ENCODE results near the gene STXBP5L. TPM values are rescaled to one million over a fixed set of nuclear protein-coding genes. Genes with fewer than 3 reads are reported as not detected.
"Not testable (repeated sequence)": the region's sequence is repeated elsewhere in the genome, so short reads cannot be mapped to it uniquely, and the experiment has no call there.

Gene STXBP5L
- total RNA-seq, 2 experiments from 2014 or later = not detected

GRCh38 chr3:121096953-121097352 is 188.9 kb downstream of the STXBP5L start:
- Mint-ChIP-seq H3K4me3 (no peak overlapping the region), H3K27me3 (no peaks in the 10 kb centered on the region), H3K36me3 (ENCODE audit: low read depth) (no peaks in the 10 kb centered on the region), H3K9me3 (no peaks in the 10 kb centered on the region), H3K4me1 (ENCODE audit: low read depth) (no peaks in the 10 kb centered on the region), H3K27ac (no peak overlapping the region)
- Histone ChIP-seq H3K27ac (ENCODE audit: low read depth in 1 of 2, low read length in 2 of 2) (no peak overlapping the region), H3K9me3 (ENCODE audit: control insufficient read depth in 1 of 2, insufficient read depth in 1 of 2, low read length in 2 of 2) (peaks cover 0 to 11% of the 10 kb centered on the region in 2 experiments), H3K36me3 (ENCODE audit: insufficient read depth, low read length) (no peaks in the 10 kb centered on the region), H3K4me1 (ENCODE audit: insufficient read depth, low read length) (no peaks in the 10 kb centered on the region), H3K27me3 (ENCODE audit: control insufficient read depth in 1 of 2, insufficient read depth in 2 of 2, low read length in 2 of 2) (no peaks in the 10 kb centered on the region), H3K4me3 (ENCODE audit: low read length) (no peak overlapping the region)
- CTCF ChIA-PET = no interaction called here
- DNase-seq (no peak), ATAC-seq (ENCODE audit: poor library complexity) (no peak)
- POLR2A ChIA-PET = no interaction called here
- intact Hi-C loops (cut with DNase I, micrococcal nuclease) = no loop called here
- no peak for TF ChIP-seq CTCF (IDR thresholded peaks at IDR 0.05)

- intact Hi-C loops (cut with DNase I, micrococcal nuclease); H3K9me3 Mint-ChIP-seq; H3K36me3 Mint-ChIP-seq (ENCODE audit: low read depth); H3K4me1 ChIP-seq (ENCODE audit: insufficient read depth, low read length); H3K27me3 Mint-ChIP-seq; H3K27me3 ChIP-seq (ENCODE audit: control insufficient read depth in 1 of 2, insufficient read depth in 2 of 2, low read length in 2 of 2); ATAC-seq (ENCODE audit: poor library complexity); H3K4me1 Mint-ChIP-seq (ENCODE audit: low read depth); H3K36me3 ChIP-seq (ENCODE audit: insufficient read depth, low read length); H3K27ac Mint-ChIP-seq; H3K4me3 ChIP-seq (ENCODE audit: low read length); CTCF ChIA-PET; POLR2A ChIA-PET; DNase-seq; H3K4me3 Mint-ChIP-seq; H3K9me3 ChIP-seq (ENCODE audit: control insufficient read depth in 1 of 2, insufficient read depth in 1 of 2, low read length in 2 of 2); H3K27ac ChIP-seq (ENCODE audit: low read depth in 1 of 2, low read length in 2 of 2): not testable (repeated sequence)
Measured at GRCh38 chr3:121111086-121111485, 203.1 kb downstream of the STXBP5L start.

- H3K36me3 Mint-ChIP-seq (ENCODE audit: low read depth) = no peaks in the 10 kb centered on the region
- H3K9me3 Mint-ChIP-seq = peaks cover 3% of the 10 kb centered on the region
- Histone ChIP-seq H3K27ac (ENCODE audit: low read depth in 1 of 2, low read length in 2 of 2) (no peak overlapping the region), H3K4me1 (ENCODE audit: insufficient read depth, low read length) (no peaks in the 10 kb centered on the region), H3K36me3 (ENCODE audit: insufficient read depth, low read length) (no peaks in the 10 kb centered on the region), H3K9me3 (ENCODE audit: control insufficient read depth in 1 of 2, insufficient read depth in 1 of 2, low read length in 2 of 2) (peaks cover 0 to 10% of the 10 kb centered on the region in 2 experiments), H3K27me3 (ENCODE audit: control insufficient read depth in 1 of 2, insufficient read depth in 2 of 2, low read length in 2 of 2) (no peaks in the 10 kb centered on the region), H3K4me3 (ENCODE audit: low read length) (no peak overlapping the region)
- no peak overlapping the region for H3K27ac Mint-ChIP-seq
- intact Hi-C loops (cut with DNase I, micrococcal nuclease) = no loop called here
- no peaks in the 10 kb centered on the region for H3K27me3 Mint-ChIP-seq
- ChIA-PET POLR2A (no interaction called here), CTCF (no interaction called here)
- H3K4me3 Mint-ChIP-seq = no peak overlapping the region
- H3K4me1 Mint-ChIP-seq (ENCODE audit: low read depth) = no peaks in the 10 kb centered on the region
- DNase-seq = no peak
- no peak for TF ChIP-seq CTCF (IDR thresholded peaks at IDR 0.05)
- ATAC-seq (ENCODE audit: poor library complexity) = no peak
Measured at GRCh38 chr3:121111914-121112612, 204.1 kb downstream of the STXBP5L start.

All from CD4-positive, alpha-beta T cell (primary cell).